HepG2 (cell line): ENCODE data around the gene PDP2. TPM values are rescaled to one million over a fixed set of nuclear protein-coding genes. Genes with fewer than 3 reads are reported as not detected.
A peak's percentile ranks its signal among the peaks of the same experiment; 100 is the strongest.

ENCODE experiments used
- ATF7-NPFF ChIP-seq: sonication (generic); formaldehyde crosslinking; IDR thresholded peaks from 2 replicates; pipeline ENCODE4 v1.8.1; 2023; ENCODE audit warnings: mild to moderate bottlenecking, low read depth, missing genetic modification reagents, moderate library complexity
- CCDC6 ChIP-seq: sonication (generic); formaldehyde crosslinking; IDR thresholded peaks from 2 replicates; pipeline ENCODE4 v1.8.1; 2022; ENCODE audit warnings: mild to moderate bottlenecking, missing genetic modification reagents, moderate library complexity
- DMTF1 ChIP-seq: sonication (generic); formaldehyde crosslinking; IDR thresholded peaks from 2 replicates; pipeline ENCODE4 v1.4.0; 2020; ENCODE audit warnings: mild to moderate bottlenecking, missing genetic modification reagents
- HOXA9 ChIP-seq: sonication (generic); formaldehyde crosslinking; IDR thresholded peaks from 2 replicates; pipeline ENCODE4 v1.8.1; 2022; ENCODE audit warnings: missing genetic modification reagents, mild to moderate bottlenecking, moderate library complexity, borderline replicate concordance
- MED1 ChIP-seq: sonication (generic); formaldehyde crosslinking; IDR thresholded peaks from 2 replicates; pipeline ENCODE4 v1.4.0; 2020; ENCODE audit warnings: missing genetic modification reagents
- MIXL1 ChIP-seq: IDR thresholded peaks from 2 replicates; pipeline ENCODE4 v1.6.1; 2016
- THAP7 ChIP-seq: sonication (generic); formaldehyde crosslinking; IDR thresholded peaks from 2 replicates; pipeline ENCODE4 v1.8.1; 2023; ENCODE audit warnings: mild to moderate bottlenecking, missing genetic modification reagents
- ZBTB2 ChIP-seq: sonication (generic); formaldehyde crosslinking; IDR thresholded peaks from 2 replicates; pipeline ENCODE4 v1.8.0; 2022; ENCODE audit warnings: low read depth, missing genetic modification reagents
- ZHX1 ChIP-seq: sonication (generic); formaldehyde crosslinking; IDR thresholded peaks from 2 replicates; pipeline ENCODE4 v1.8.1; 2022; ENCODE audit warnings: low read depth, mild to moderate bottlenecking, missing genetic modification reagents
- ZNF207 ChIP-seq: fragments of 450-650 bp; IDR thresholded peaks from 2 replicates; pipeline ENCODE4 v1.6.1; 2016; ENCODE audit warnings: antibody characterized with exemption, borderline replicate concordance
- ZNF350 ChIP-seq: sonication (generic); formaldehyde crosslinking; IDR thresholded peaks from 2 replicates; pipeline ENCODE4 v1.4.0; 2020; ENCODE audit warnings: mild to moderate bottlenecking, low read depth, missing genetic modification reagents, borderline replicate concordance
- ZNF441 ChIP-seq: sonication (generic); formaldehyde crosslinking; IDR thresholded peaks from 2 replicates; pipeline ENCODE4 v1.7.0; 2021; ENCODE audit warnings: missing genetic modification reagents, borderline replicate concordance
- ZNF460 ChIP-seq: sonication (generic); formaldehyde crosslinking; IDR thresholded peaks from 2 replicates; pipeline ENCODE4 v1.5.1; 2020; ENCODE audit warnings: missing genetic modification reagents, mild to moderate bottlenecking, borderline replicate concordance
- ZNF556 ChIP-seq: sonication (generic); formaldehyde crosslinking; IDR thresholded peaks from 2 replicates; pipeline ENCODE4 v1.4.0; 2020; ENCODE audit warnings: mild to moderate bottlenecking, missing genetic modification reagents, borderline replicate concordance
- ZNF780A ChIP-seq: sonication (generic); formaldehyde crosslinking; IDR thresholded peaks from 2 replicates; pipeline ENCODE4 v1.8.0; 2022; ENCODE audit warnings: mild to moderate bottlenecking, missing genetic modification reagents, moderate library complexity
- ZNF850 ChIP-seq: sonication (generic); formaldehyde crosslinking; conservative IDR thresholded peaks from 2 replicates; pipeline ENCODE4 v1.9.0; 2021; ENCODE audit warnings: mild to moderate bottlenecking, missing genetic modification reagents
- ZNF883 ChIP-seq: sonication (generic); formaldehyde crosslinking; IDR thresholded peaks from 2 replicates; pipeline ENCODE4 v1.5.1; 2020; ENCODE audit warnings: mild to moderate bottlenecking, missing genetic modification reagents; ENCODE audit errors: not compliant biosample characterization
- ZSCAN9 ChIP-seq: IDR thresholded peaks from 2 replicates; pipeline ENCODE4 v1.6.1; 2016; ENCODE audit warnings: borderline replicate concordance
- polyA plus RNA-seq, 8 experiments: library from polyadenylated mRNA; depleted of rRNA in 3 of 8; stranded (reverse) in 7 of 8; unstranded in 1 of 8; fragments of >200 nt; fragmentation: Illumina TruSeq in 4 of 8; extraction: Trizol in 4 of 8; gene quantifications; 2 replicates each; pipeline versions ENCODE4 v1.2.1 to v1.2.3, GENCODE V29; 2011 to 2016; ENCODE audit warnings: low read depth in 4 of 8, missing spikeins in 1 of 8, mixed read lengths in 1 of 8; ENCODE audit not compliant: insufficient read depth in 1 of 8
- total RNA-seq, 5 experiments: library from RNA; depleted of rRNA; stranded (reverse); fragments of >200 nt; fragmentation: Illumina TruSeq; extraction: Trizol; gene quantifications; 2 replicates each; pipeline ENCODE4 v1.2.3, GENCODE V29; 2016; ENCODE audit warnings: low read depth in 1 of 5

PDP2 gene
- total and polyA plus RNA-seq, 2 of the 13 experiments (the other 11 are each of a cell fraction or from before 2014, with no cell fraction given): 12.8 to 15.8 TPM

GRCh38 chr16:66934138-66934838 lies 54.0 kb downstream of the PDP2 start, which contains the start of gene CIAO2B (continued):
- TF ChIP-seq ZBTB2 (CRISPR knock-in tag): peak; percentile 79
- TF ChIP-seq HOXA9 (CRISPR knock-in tag): peak; percentile 59; the same call in 1 of the 2 replicates
- peak; percentile 95 for TF ChIP-seq ATF7-NPFF (CRISPR knock-in tag)
- TF ChIP-seq ZNF780A (CRISPR knock-in tag): peak; percentile 31; the same call in 1 of the 2 replicates
- peak; percentile 93; the same call in 1 of the 2 replicates for TF ChIP-seq ZNF350 (CRISPR knock-in tag)
- peak; percentile 87 for TF ChIP-seq MED1 (CRISPR knock-in tag)
- no peak; the same call in 1 of the 2 replicates for TF ChIP-seq ZNF460 (CRISPR knock-in tag)
- TF ChIP-seq DMTF1 (CRISPR knock-in tag): no peak
- peak; percentile 86; the same call in 1 of the 2 replicates for TF ChIP-seq ZHX1 (CRISPR knock-in tag)
- peak; percentile 93 for TF ChIP-seq CCDC6 (CRISPR knock-in tag)
- peak; percentile 86; the same call in 1 of the 2 replicates for TF ChIP-seq ZNF556
- TF ChIP-seq ZNF207: no peak
- 0 out of 2 replicates have a peak, but pooled peaks have one; percentile 38 for TF ChIP-seq MIXL1 (CRISPR knock-in tag)
- TF ChIP-seq ZNF883 (CRISPR knock-in tag): peak; percentile 86
- TF ChIP-seq ZSCAN9 (CRISPR knock-in tag): peak; percentile 87; the same call in 1 of the 2 replicates
- TF ChIP-seq ZNF850 (CRISPR knock-in tag): no peak; the same call in 1 of the 2 replicates
- TF ChIP-seq ZNF441: 0 out of 2 replicates have a peak, but pooled peaks have one; percentile 60
- TF ChIP-seq THAP7: peak; percentile 93
